Measurements from ENCODE around the gene INCA1. TPM values are rescaled to one million over a fixed set of nuclear protein-coding genes. Genes with fewer than 3 reads are reported as not detected.

The INCA1 gene
- total RNA-seq, 1 donor from 2014 or later: 0.44 TPM

- Mint-ChIP-seq H3K27me3 (ENCODE audit: unreplicated experiment) (peaks cover 13% of the 10 kb centered on the region), H3K36me3 (ENCODE audit: unreplicated experiment) (peaks cover 6% of the 10 kb centered on the region), H3K9me3 (ENCODE audit: unreplicated experiment) (peaks cover 8% of the 10 kb centered on the region), H3K4me3 (ENCODE audit: unreplicated experiment) (no peak overlapping the region), H3K4me1 (ENCODE audit: low read depth, unreplicated experiment) (peaks cover 9% of the 10 kb centered on the region), H3K27ac (ENCODE audit: unreplicated experiment) (no peak overlapping the region)
- no peak for TF ChIP-seq CTCF (IDR thresholded peaks at IDR 0.05; ENCODE audit: partially characterized antibody, unreplicated experiment)
- DNase-seq: no peak
Observed at GRCh38 chr17:4982305-4982704, 15.0 kb downstream of the INCA1 start.

GRCh38 chr17:4980644-4981216 lies 16.6 kb downstream of the INCA1 start:
- peak; percentile 87 for TF ChIP-seq CTCF (IDR thresholded peaks at IDR 0.05; ENCODE audit: partially characterized antibody, unreplicated experiment)
- H3K27me3 Mint-ChIP-seq (ENCODE audit: unreplicated experiment): peaks cover 16% of the 10 kb centered on the region
- H3K36me3 Mint-ChIP-seq (ENCODE audit: unreplicated experiment): peaks cover 6% of the 10 kb centered on the region
- H3K4me3 Mint-ChIP-seq (ENCODE audit: unreplicated experiment): peak overlapping the region; percentile 56
- H3K4me1 Mint-ChIP-seq (ENCODE audit: low read depth, unreplicated experiment): peaks cover 9% of the 10 kb centered on the region
- H3K9me3 Mint-ChIP-seq (ENCODE audit: unreplicated experiment): peaks cover 3% of the 10 kb centered on the region
- H3K27ac Mint-ChIP-seq (ENCODE audit: unreplicated experiment): peak overlapping the region; percentile 85
- DNase-seq: no peak

GRCh38 chr17:4978726-4979125 lies 18.6 kb downstream of the INCA1 start:
- Mint-ChIP-seq H3K27ac (ENCODE audit: unreplicated experiment) (no peak overlapping the region), H3K36me3 (ENCODE audit: unreplicated experiment) (peaks cover 11% of the 10 kb centered on the region), H3K9me3 (ENCODE audit: unreplicated experiment) (peaks cover 4% of the 10 kb centered on the region), H3K4me1 (ENCODE audit: low read depth, unreplicated experiment) (peaks cover 10% of the 10 kb centered on the region), H3K27me3 (ENCODE audit: unreplicated experiment) (peaks cover 21% of the 10 kb centered on the region), H3K4me3 (ENCODE audit: unreplicated experiment) (no peak overlapping the region)
- no peak for DNase-seq
- no peak for TF ChIP-seq CTCF (IDR thresholded peaks at IDR 0.05; ENCODE audit: partially characterized antibody, unreplicated experiment)

- no peak for TF ChIP-seq CTCF (IDR thresholded peaks at IDR 0.05; ENCODE audit: partially characterized antibody, unreplicated experiment)
- Mint-ChIP-seq H3K9me3 (ENCODE audit: unreplicated experiment) (peaks cover 7% of the 10 kb centered on the region), H3K4me1 (ENCODE audit: low read depth, unreplicated experiment) (peaks cover 9% of the 10 kb centered on the region), H3K4me3 (ENCODE audit: unreplicated experiment) (no peak overlapping the region), H3K27me3 (ENCODE audit: unreplicated experiment) (peaks cover 24% of the 10 kb centered on the region), H3K27ac (ENCODE audit: unreplicated experiment) (no peak overlapping the region), H3K36me3 (ENCODE audit: unreplicated experiment) (peaks cover 5% of the 10 kb centered on the region)
- DNase-seq: no peak
Observed at GRCh38 chr17:4974115-4974670, 23.1 kb downstream of the INCA1 start.

Data from glutamatergic neuron (in vitro differentiated cells).